ENCODE measurements around the gene AQP10.

DNA sequence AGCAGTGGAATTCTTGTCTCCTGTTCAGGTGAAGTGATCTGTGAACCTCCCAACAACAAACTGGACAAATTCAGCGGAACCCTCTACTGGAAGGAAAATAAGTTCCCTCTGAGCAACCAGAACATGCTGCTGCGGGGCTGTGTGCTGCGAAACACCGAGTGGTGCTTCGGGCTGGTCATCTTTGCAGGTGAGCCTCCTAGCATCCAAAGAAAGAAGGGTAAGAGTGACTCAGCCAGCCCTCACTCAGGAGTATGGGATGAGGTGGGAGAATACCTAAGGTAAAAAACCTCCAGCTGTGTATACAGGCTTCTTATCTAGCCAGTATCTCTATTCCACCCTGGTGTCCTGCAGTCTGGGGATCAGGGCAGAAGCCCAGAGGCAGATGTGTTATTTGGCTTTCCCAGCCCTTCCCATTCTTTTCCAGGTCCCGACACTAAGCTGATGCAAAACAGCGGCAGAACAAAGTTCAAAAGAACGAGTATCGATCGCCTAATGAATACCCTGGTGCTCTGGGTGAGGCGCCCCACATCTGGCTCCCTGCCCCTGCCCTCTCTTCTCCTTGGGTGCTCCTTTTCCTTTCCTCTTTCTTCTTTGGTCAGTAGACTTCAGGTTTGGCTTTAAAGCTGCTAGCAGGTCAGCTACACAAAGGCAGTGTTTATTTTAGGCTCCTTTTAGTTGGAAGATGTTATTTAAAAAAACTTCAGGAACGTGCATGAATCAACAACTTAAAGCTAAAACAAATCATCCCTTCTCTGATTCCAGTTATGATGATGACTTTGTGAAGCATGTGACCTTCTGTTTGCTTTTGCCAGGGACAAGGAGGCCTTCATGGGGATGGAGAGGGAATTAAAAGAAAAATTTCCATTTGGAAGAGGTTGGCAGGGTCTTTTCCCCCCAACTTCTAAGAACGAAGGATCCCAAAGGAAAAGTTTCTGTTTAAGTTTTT, 13.5 kb downstream of the AQP10 start:
- TF ChIP-seq, protein P1, sequence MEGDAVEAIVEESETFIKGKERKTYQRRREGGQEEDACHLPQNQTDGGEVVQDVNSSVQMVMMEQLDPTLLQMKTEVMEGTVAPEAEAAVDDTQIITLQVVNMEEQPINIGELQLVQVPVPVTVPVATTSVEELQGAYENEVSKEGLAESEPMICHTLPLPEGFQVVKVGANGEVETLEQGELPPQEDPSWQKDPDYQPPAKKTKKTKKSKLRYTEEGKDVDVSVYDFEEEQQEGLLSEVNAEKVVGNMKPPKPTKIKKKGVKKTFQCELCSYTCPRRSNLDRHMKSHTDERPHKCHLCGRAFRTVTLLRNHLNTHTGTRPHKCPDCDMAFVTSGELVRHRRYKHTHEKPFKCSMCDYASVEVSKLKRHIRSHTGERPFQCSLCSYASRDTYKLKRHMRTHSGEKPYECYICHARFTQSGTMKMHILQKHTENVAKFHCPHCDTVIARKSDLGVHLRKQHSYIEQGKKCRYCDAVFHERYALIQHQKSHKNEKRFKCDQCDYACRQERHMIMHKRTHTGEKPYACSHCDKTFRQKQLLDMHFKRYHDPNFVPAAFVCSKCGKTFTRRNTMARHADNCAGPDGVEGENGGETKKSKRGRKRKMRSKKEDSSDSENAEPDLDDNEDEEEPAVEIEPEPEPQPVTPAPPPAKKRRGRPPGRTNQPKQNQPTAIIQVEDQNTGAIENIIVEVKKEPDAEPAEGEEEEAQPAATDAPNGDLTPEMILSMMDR (conservative IDR thresholded peaks at IDR 0.05; ENCODE audit: low read depth, low read length) = no peak
- no peak for TF ChIP-seq EZH2 (IDR thresholded peaks at IDR 0.05; ENCODE audit: borderline replicate concordance, low read depth, low read length, poor library complexity, severe bottlenecking)

All from A673 (cell line).